Measurements from ENCODE around the gene MAFF. TPM values are rescaled to one million over a fixed set of nuclear protein-coding genes. Genes with fewer than 3 reads are reported as not detected.

Gene MAFF
- total RNA-seq, 1 experiment from 2014 or later, result 26.0 TPM

GRCh38 chr22:38167988-38168407, 33.8 kb upstream of the MAFF start:
- peak; percentile 42 for ATAC-seq
- H3K27me3 ChIP-seq (ENCODE audit: insufficient read depth, low read length), result no peaks in the 10 kb centered on the region
- H3K4me1 ChIP-seq (ENCODE audit: control insufficient read depth in 1 of 2, insufficient read depth in 2 of 2, low read length in 2 of 2), result peaks cover 18 to 21% of the 10 kb centered on the region in 2 experiments
- H4K20me1 ChIP-seq (ENCODE audit: insufficient read depth), result no peaks in the 10 kb centered on the region
- no peaks in the 10 kb centered on the region for H3K9me2 ChIP-seq (ENCODE audit: insufficient read depth)
- intact Hi-C loops (cut with micrococcal nuclease), result no loop called here
- ChIA-PET CTCF (no interaction called here), POLR2A (no interaction called here), RAD21 (ENCODE audit: low non-redundant PET in 1 of 2, low total read pairs in 2 of 2, uncharacterized antibody in 2 of 2, unreplicated experiment in 2 of 2) (no interaction called here)
- no peak for DNase-seq (ENCODE audit: low read depth, low spot score)
- H2AFZ ChIP-seq (ENCODE audit: low read depth, low read length, poor library complexity, severe bottlenecking), result no peak overlapping the region
- H3K9ac ChIP-seq (ENCODE audit: low read length), result no peak overlapping the region
- no peaks in the 10 kb centered on the region for H3K79me2 ChIP-seq (ENCODE audit: insufficient read depth, low read length)
- H3K27ac ChIP-seq (ENCODE audit: low read depth, low read length), result no peak overlapping the region
- no peaks in the 10 kb centered on the region for H3K9me3 ChIP-seq (ENCODE audit: control insufficient read depth in 1 of 2, insufficient read depth in 1 of 2, low read depth in 1 of 2, low read length in 2 of 2)
- TF ChIP-seq SIN3A (IDR thresholded peaks at IDR 0.05; ENCODE audit: low read depth) (no peak), JUND (IDR thresholded peaks at IDR 0.05) (no peak), RAD21 (IDR thresholded peaks at IDR 0.05; ENCODE audit: low read depth) (no peak), ZNF274 (IDR thresholded peaks at IDR 0.05; ENCODE audit: low read depth, low read length) (no peak), EGR1 (IDR thresholded peaks at IDR 0.05; ENCODE audit: low read depth) (no peak), REST (IDR thresholded peaks at IDR 0.05; ENCODE audit: low read depth) (no peak), EZH2phosphoT487 (IDR thresholded peaks at IDR 0.05; ENCODE audit: borderline replicate concordance) (no peak), CBX3 (IDR thresholded peaks at IDR 0.05; ENCODE audit: low read depth) (no peak), YY1 (IDR thresholded peaks at IDR 0.05; ENCODE audit: extremely low read depth, insufficient replicate concordance, low read depth, low read length) (no peak), ATF3 (IDR thresholded peaks at IDR 0.05) (no peak), SP1 (IDR thresholded peaks at IDR 0.05; ENCODE audit: low read depth) (no peak), ZBTB33 (IDR thresholded peaks at IDR 0.05; ENCODE audit: extremely low read depth, insufficient replicate concordance, low read length) (no peak), ELF1 (IDR thresholded peaks at IDR 0.05; ENCODE audit: borderline replicate concordance, low read depth) (no peak), FOSL1 (IDR thresholded peaks at IDR 0.05; ENCODE audit: low read depth) (no peak), SRF (IDR thresholded peaks at IDR 0.05; ENCODE audit: low read depth) (no peak)
- H3K4me2 ChIP-seq (ENCODE audit: low read length), result no peak overlapping the region
- H3K4me3 ChIP-seq (replicated peaks in 1 of 2; ENCODE audit: low read depth in 1 of 2, low read length in 2 of 2), result no peak overlapping the region
- BruUV-seq (replicated peaks), result no TSS peak
- no peaks in the 10 kb centered on the region; a peak in 1 of 4 replicates for H3K36me3 ChIP-seq (ENCODE audit: control insufficient read depth in 1 of 2, insufficient read depth in 2 of 2, low read length in 2 of 2)
